KBM-7 (cell line): ENCODE results near the gene CEBPG.

ENCODE experiments used
- DNase-seq: peaks from one replicate; pipeline ENCODE4 v3.0.0-alpha.2; 2015
- in situ Hi-C: fragments of 300-500 bp; cut with MboI; formaldehyde crosslinking; loops from 2 replicates; pipeline ENCODE4 v1.14.3; 2020; ENCODE audit warnings: low sequenced_read_pairs, low pct_unique_long_range_greater_than_20kb, mixed read lengths

The CEBPG gene

DNA sequence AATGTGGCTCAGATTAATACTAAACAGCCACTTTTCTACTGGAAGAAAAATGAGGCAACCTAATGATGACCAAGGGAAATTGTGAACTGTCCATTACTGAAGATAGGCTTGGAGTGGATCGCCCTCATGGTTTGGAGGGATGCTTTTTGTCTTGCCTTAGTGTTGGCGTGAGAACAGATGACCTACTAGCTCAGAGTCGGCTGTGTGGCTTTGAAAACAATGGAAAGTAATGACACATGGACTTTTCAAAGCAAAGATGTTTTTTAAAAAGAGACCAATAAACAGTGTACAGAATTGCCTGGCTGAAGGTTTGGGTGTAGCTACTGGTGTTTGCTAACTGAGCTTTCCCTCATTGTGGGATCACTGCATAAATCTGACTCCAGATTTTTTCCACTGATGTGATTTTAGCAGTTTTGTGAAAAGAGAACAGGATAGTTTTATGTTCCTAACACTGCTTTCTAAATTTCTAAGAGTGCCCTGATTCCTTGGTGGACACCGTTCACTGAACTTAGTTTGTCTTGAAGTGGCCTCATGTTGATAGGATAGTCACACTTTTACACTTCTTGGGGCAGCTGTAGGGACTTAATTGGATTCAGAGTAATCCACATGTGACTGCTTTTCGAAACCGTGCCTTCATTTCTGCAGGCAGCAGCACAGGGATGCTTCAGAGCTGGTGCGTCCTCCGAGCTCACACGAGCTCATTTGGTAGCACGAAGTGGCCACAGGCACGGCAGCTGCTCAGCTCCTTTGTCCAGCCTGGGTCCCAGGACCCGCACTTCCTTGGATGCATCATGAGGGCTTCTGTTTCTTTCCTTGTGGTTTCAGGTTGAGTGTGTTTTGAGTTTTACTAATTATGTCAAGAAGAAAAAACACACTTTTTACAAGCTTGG, 4.3 kb downstream of the CEBPG start:
- in situ Hi-C loops = no loop called here
- DNase-seq = no peak

DNA sequence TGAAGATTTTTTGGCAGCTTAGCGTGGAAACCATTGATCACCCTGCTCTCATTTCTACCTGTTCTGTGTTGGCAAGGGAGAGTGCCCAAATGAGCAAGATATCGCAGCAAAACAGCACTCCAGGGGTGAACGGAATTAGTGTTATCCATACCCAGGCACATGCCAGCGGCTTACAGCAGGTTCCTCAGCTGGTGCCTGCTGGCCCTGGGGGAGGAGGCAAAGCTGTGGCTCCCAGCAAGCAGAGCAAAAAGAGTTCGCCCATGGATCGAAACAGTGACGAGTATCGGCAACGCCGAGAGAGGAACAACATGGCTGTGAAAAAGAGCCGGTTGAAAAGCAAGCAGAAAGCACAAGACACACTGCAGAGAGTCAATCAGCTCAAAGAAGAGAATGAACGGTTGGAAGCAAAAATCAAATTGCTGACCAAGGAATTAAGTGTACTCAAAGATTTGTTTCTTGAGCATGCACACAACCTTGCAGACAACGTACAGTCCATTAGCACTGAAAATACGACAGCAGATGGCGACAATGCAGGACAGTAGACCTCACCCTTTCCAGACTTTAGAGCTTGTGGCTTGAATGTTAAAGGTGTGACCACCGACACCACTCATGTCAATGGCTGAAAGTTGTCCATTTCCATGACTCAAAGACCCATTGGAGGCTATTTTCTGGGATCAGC, 5.8 kb downstream of the CEBPG start:
- DNase-seq = no peak
- in situ Hi-C loops = no loop called here

DNA sequence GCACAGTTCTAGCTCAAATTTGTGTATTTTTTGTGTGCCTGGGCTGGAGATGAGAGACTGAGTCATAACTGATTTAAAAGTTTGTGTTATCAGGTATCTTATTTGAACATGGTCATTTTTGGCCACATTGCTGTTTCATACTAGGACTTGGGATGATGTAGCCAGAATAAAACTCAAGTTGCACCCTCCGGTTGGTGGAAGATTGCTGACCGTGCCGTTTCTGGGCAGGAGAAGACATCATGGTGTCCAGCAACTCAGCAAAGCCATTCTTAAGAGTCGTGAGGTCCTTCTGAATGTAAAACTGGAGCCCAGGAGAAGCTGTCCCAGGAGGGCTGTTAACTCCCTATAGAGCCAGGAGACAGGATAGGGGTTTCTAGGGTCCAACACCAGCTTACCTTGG, 7.6 kb downstream of the CEBPG start:
- in situ Hi-C loops = no loop called here
- DNase-seq = no peak

DNA sequence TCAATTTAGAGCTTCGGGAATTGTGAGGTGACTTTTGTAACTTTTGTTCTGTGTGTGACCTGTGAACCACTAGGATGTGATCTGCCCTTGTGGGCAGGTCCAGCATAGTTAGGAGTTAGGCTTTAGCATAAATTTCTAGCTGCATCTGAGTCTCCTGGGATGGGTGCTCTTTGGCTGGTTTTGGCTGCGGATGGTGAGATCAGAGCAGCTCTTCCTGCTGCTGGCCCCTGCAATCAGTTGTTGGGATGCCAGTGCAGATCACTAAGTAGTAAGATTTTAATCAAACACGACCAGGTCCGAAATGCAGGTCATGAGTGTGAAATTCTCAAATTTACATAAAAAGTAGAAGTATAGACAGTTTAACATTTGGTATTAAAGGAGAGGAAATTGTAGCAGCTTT, 8.5 kb downstream of the CEBPG start:
- in situ Hi-C loops = no loop called here
- no peak for DNase-seq

DNA sequence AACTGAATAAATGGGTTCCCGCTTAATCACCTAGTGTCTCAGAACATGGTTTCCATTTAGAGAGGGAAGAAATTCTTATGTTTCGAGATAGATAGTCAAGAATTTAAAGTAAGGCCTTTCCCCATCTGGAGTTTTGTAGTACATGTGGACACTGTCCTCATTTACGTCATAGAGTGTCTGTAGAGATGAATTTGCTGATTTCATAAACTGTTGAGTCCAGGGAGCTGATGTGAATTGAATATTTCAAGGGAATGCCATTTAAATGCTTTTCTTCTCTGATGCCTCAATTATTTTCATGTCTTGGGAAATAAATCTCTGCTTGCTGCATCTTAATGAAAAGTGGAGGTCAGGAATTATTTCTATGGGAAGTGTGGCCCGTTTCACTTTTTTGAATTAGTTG, 9.5 kb downstream of the CEBPG start:
- in situ Hi-C loops = no loop called here
- DNase-seq = no peak

DNA sequence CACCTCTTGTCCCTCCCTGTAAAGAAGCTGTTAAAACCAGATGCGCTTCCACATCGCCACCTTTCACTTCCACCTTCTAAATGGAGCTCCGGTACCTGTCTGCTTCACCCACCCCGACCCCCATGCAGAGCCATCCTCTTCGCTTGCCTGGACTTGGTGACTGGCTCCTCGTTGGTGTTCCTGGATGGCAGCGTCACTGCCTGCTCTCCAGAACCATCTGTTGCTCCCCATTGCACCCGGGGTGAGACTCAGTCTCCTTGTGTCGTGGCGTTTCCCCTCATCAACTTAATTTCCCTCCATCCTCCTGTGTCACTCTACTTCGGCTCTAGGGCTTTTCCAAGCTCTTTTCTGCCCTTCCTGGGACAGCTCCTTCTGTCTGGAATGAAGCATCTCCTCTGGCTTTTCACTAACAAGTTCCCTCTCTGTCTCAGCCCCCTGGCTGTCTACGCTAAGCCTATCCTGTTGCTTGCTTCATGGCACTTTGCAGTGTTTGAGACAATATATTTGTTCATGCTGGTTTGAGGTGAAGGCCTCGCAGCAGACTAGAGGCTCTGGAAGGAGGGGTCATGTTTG, 10.3 kb downstream of the CEBPG start:
- in situ Hi-C loops = no loop called here
- no peak for DNase-seq

DNA sequence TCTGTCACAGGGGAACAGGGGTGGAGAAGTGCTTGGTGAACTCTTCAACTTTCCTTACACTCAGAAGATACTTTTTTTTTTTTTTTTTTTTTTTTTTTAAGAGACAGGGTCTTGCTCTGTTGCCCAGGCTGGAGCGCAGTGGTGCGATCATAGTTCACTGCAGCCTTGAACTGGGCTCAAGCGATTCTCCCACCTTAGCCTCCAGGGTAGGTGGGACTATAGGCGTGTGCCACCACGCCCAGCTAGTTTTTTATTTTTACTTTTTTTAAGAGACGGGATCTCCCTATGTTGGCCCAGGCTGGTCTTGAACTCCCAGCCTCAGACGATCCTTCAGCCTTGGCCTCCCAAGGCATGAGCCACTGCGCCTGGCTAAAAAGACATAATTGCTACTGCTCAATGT, 11.5 kb downstream of the CEBPG start:
- in situ Hi-C loops = no loop called here
- DNase-seq = no peak

DNA sequence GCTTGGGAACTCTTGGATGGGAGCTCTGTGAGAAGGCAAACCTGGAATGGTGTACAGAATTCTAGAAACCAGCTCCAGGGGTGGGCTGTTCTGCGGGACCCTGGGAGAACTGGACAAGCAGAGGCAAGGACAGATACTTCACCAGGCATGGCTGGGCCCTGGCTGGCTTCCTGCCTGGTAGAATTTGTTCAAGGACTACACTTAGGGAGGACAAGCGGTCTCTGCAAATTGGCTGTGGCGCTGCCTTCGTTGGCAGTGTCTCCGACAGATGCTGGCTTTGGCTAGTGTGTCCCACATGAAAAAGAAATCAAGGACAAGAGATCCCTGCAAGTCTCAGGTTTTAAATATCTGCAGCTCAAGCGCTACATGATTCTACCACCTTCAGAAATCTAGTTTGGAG, 12.4 kb downstream of the CEBPG start:
- in situ Hi-C loops = no loop called here
- no peak for DNase-seq

DNA sequence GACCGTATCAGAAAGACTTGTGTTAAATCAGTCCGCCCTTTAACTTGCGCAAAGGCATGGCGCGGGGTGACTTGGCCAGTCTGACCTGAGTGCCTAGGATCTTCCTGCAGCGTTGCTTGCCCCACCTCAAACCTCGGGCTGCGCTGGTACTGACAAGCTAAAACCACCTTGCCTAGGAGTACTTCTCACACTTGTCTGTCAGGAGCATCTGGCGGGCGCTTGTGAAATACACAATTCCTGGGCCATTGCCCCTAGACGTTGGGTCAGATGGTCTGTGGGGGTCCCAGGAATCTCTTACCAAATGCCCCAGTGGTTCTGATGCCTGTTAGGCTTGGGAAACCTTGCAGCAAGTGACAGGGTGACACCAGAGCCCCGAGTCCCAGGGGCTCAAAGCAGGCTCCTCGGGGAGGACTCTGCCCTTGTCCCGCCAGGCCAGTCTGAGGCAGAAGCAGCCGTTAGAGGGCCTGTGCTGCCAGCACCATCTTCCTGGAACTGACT, 12.9 kb downstream of the CEBPG start:
- in situ Hi-C loops = no loop called here
- no peak for DNase-seq

DNA sequence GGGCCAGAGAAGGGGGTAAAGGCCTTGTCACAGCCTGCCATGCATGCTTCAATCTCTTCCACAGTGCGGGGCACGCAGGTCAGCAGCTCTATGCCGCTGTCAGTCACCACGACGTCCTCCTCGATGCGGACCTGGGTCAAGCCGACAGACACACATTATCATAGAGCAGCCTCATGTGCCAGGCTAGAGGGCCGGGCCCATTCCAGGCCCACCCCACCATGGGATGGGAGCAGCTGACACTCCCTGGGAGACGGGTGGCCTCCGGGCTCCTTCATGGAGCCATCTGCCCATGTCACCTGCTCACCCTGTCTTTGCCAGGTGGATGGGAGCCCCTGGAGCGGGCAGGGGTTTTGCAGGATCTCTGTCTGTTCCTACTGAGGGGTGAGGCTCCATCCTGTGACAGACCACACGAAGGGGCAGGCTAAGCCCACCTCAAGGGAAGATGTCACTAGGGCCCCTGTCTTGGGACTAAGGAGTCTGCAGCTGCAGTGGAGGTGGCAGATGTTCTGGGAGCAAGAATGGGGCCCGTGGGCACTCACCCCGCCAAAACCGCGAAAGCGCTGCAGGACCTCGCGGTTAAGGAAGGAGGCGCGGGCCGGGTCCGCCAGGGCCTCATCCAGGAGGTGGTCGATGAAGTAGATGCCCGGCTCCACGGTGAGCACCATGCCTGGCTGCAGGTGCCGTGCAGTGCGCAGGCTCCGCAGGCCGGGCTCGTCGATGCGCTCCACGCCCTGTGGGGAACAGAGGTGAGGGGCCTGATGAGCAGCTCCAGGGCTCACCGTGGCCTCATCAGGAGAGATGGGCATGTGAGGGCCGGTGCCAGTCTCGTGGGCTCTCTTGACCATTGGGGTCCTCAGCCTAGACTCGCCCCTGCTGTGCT, 14.1 kb downstream of the CEBPG start:
- no peak for DNase-seq
- in situ Hi-C loops = no loop called here

DNA sequence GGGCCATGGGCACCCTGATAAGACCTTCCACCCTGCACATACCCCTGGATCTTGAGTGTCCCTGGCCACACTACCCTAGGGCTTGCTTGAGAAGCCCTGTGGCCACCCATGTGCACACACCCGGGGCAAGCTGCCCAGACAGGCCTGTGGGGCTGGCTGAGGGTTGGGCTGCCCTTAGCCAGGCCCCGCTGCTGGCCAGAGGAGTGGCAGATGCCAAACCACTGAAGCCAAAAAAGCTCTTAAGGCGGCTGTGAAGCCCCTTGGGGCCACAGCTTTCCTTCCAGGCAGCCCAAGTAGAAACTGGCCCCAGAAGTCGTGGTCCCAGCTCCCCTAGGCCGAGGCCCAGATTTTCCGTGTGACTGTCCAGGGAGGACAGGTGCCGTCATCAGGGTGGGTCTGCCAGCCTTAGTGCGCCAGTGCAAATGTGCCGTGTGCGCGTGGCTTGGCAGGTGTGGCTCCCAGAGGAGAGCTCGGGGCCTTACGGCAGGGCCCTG, 14.8 kb downstream of the CEBPG start:
- in situ Hi-C loops = no loop called here
- DNase-seq = no peak

DNA sequence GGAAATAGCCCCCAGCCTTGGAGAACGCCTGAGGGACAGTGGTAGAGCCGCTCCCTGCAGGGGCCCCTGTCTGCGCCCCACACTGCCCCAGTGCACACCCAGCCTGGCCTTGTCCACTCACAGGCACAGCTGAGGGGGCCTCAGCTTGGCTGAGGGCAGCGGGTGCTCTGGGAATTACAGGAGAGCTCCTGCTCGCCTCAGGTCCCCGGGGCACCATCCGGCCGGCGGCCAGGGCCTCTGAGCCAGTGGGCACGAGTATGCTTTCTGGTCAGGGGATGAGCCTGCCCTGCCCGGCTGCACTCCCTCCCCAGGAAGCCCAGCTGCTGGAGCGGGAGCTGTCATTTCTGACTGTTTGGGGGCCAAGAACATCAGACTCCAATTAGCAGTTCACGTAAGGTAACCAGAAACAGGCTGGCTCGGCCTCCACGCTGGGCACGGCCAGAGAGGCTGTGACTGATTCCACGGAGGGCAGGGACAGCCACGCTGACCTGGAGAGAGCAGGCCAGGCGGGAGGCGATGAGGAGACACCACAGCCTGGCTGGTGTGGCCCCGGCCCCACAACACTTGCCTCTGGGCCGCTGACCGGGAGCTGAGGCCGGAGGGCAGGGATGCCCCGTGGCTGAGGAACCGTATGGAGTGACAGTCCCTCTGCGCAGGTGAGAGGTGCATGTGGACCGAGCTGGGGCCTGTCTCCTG, 15.4 kb downstream of the CEBPG start:
- in situ Hi-C loops = no loop called here
- DNase-seq = no peak

DNA sequence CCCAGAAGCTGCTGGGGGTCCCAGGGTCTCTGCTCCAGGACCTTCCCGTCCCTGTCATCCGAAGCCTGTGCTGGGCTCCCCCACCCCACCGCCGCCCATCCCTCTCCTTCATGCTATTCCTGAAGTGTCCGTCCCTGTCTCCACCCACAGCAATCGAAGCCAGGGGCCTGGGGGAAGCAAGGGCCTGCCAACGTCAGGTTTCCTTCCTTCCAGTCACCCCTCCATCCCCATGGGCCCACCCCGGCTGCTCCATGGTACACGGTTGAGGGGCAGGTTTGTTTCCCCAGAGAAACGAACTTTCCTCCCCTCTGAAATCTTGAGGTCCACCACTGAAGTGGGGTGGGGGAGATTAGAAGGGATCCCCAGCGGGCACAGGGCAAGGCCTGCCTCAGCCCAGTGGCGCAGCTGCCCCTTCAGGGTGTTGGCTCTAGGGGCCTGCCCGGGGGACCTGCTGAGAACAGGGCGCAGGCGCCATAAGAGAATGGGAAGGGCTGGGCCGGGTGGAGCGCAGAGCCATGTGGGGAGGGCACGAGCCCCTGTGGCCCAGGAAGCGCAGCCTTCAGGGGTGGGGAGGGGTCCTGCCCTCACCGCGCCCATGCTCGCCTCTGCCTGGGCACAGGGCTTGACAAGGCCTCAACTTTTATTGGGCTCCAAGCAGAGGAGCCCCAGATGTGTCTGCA, 16.1 kb downstream of the CEBPG start:
- in situ Hi-C loops = no loop called here
- DNase-seq = no peak

DNA sequence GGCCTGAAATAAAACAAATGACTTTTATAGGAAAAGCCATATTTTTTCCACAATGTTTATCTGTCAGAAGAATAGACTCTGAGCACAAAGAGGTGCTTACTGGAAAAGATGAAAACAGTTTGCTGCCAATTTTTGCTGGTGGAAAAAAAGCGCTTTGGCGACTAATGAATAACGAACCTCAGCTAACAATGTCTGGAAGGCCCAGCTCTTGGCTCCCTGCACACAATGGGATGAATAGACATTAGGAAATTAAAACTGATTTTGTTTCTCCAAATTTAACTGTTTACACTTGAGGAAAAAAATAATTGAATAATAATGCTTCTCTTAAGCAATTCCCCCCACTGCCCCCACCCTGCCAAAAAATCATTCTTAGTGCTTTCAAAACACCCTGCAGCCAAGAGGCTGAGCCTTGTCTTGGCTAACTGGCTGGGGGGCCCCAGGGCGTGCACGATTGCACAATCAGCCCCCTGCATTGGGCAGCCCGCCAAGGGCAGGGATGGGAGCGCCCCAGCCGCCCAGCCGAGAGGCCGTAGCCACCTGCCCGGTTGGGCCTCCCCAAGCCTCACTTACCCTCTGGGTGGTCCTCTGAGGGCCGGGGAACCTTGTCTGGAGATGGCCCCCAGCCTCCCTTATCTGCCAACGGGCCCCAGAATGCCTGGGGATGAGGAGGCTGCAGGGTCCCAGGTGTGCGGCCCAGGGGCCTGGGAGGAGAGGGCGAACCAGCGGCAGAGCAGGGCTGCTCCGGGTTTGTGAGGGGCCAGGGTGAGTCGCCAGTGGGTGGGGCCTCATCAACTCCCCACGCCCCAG, 16.8 kb downstream of the CEBPG start:
- no peak for DNase-seq
- in situ Hi-C loops = no loop called here

DNA sequence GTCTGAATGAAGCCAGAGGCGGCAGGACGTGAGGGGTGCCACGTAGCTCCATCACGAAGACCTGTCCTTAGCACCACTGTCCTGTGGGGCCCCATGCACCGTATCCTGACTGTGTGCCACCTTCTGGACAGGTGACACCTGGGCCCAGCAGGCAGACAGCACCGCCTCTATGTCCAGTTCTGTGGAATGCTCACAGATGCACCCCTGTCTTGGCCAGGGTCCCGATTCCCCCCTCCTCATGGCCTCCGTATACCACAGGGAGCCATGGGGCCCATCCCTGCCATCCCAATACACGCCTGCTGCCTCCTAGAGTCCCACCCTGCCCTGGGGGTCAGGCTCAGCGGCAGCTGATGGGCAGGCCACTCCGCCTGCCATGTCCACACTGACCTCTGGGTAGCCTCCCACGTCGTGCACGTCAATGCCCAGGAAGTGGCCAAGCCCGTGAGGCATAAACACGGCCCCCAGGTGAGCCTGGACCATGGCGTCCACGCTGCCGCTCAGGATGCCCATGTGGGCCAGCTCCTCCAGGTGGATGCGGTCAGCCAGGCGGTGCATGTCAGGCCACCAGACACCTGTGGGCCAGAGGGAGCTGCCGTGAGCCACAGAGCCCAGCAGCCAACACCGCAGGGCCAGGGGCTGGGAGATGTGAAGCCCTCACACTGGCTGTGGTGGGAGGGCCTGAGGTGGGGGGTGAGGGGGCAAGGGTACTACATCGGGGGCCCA, 17.6 kb downstream of the CEBPG start:
- in situ Hi-C loops = no loop called here
- no peak for DNase-seq

DNA sequence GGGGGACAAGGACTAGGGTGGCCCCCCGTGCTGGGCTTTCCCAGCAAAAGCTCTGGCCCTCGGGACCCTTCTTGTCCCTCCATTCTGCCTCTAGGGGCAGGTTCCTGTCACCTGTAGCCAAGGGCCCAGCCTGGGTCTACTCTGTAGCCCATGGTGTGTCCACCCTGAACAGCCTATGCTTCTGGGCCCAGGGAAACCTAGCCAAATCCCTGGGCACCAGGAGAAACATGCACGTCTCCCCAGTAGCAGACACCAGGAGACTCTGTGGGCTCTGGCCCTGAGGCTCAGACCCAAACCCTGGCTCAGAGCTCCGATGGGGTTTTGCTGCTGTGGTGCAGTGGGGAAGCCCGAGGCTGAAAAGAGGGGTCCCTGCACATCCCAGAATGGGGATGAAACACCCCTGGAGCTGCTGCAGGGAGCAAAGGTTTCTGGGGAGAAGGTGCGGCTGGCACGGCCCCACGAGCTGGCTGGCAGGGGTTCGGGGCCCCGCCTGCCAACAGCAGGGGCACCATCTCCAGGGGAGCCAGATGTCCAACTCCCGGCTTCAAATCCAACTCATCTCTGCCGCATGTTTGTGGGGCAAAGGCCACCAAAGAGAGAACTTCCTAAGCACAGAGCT, 18.2 kb downstream of the CEBPG start:
- no peak for DNase-seq
- in situ Hi-C loops = no loop called here
